CD14-positive monocyte (primary cell): ENCODE data around the gene BRMS1. TPM values are rescaled to one million over a fixed set of nuclear protein-coding genes. Genes with fewer than 3 reads are reported as not detected.
"Not testable (repeated sequence)": the region's sequence is repeated elsewhere in the genome, so short reads cannot be mapped to it uniquely, and the experiment has no call there.

Source experiments
- DNase-seq, 3 donors: peaks; one replicate each; pipeline ENCODE4 v3.0.0-alpha.2; 2011 to 2022
- H2AFZ ChIP-seq: 2 replicates; pipeline ENCODE4 v1.6.0; 2012; ENCODE audit warnings: mild to moderate bottlenecking, low read depth, low read length, inconsistent platforms; ENCODE audit not compliant: insufficient read depth, poor library complexity, severe bottlenecking
- H3K27ac ChIP-seq, 2 donors: 1 replicate in 1 of 2; 2 replicates in 1 of 2; pipeline ENCODE4 v1.5.1; 2012 to 2013; ENCODE audit warnings: low read length in 2 of 2, control low read depth in 1 of 2, inconsistent platforms in 1 of 2, low read depth in 1 of 2, mild to moderate bottlenecking in 1 of 2
- H3K27me3 ChIP-seq, 2 donors: one replicate each; pipeline versions ENCODE4 v1.6.0 to v1.6.1; 2011 to 2013; ENCODE audit warnings: low read length in 2 of 2; ENCODE audit not compliant: control insufficient read depth in 2 of 2, insufficient read depth in 2 of 2
- H3K36me3 ChIP-seq, 2 donors: replicated peaks in 1 of 2; 1 replicate in 1 of 2; 2 replicates in 1 of 2; pipeline versions ENCODE4 v1.5.1 to v1.6.1; 2012 to 2013; ENCODE audit warnings: low read length in 2 of 2, control low read depth in 1 of 2, inconsistent platforms in 1 of 2, mild to moderate bottlenecking in 1 of 2; ENCODE audit not compliant: insufficient read depth in 2 of 2, control insufficient read depth in 1 of 2
- H3K4me1 ChIP-seq, 2 donors: 1 replicate in 1 of 2; 2 replicates in 1 of 2; pipeline versions ENCODE4 v1.5.1 to v1.6.1; 2012 to 2013; ENCODE audit warnings: low read length in 2 of 2, control low read depth in 1 of 2, inconsistent platforms in 1 of 2, mild to moderate bottlenecking in 1 of 2, moderate library complexity in 1 of 2; ENCODE audit not compliant: insufficient read depth in 2 of 2, control insufficient read depth in 1 of 2
- H3K4me2 ChIP-seq: replicated peaks from 2 replicates; pipeline ENCODE3; 2012; ENCODE audit warnings: low read length, moderate library complexity, mild to moderate bottlenecking; ENCODE audit not compliant: poor library complexity, severe bottlenecking; ENCODE audit errors: extremely low read depth
- H3K4me3 ChIP-seq, 3 experiments: fragments of 200-600 bp in 1 of 3; sonication (generic) in 1 of 3; replicated peaks in 1 of 3; 1 replicate in 2 of 3; 2 replicates in 1 of 3; pipeline ENCODE4 v1.5.1; 2011 to 2013; ENCODE audit warnings: low read length in 3 of 3, mild to moderate bottlenecking in 3 of 3, control low read depth in 2 of 3, low read depth in 2 of 3, inconsistent platforms in 1 of 3, moderate library complexity in 1 of 3
- H3K79me2 ChIP-seq: 2 replicates; pipeline ENCODE4 v1.6.0; 2012; ENCODE audit warnings: mild to moderate bottlenecking, control low read depth, inconsistent platforms, low read length, moderate library complexity; ENCODE audit not compliant: insufficient read depth
- H3K9ac ChIP-seq: 2 replicates; pipeline ENCODE4 v1.6.0; 2017; ENCODE audit warnings: low read length, mild to moderate bottlenecking; ENCODE audit not compliant: insufficient read depth, poor library complexity, severe bottlenecking
- H3K9me3 ChIP-seq, 2 donors: replicated peaks in 1 of 2; 1 replicate in 1 of 2; 2 replicates in 1 of 2; pipeline versions ENCODE4 v1.5.1 to v1.6.1; 2012 to 2013; ENCODE audit warnings: low read length in 2 of 2, control low read depth in 1 of 2; ENCODE audit not compliant: control insufficient read depth in 1 of 2, insufficient read depth in 1 of 2
- H4K20me1 ChIP-seq: 2 replicates; pipeline ENCODE4 v1.6.0; 2012; ENCODE audit warnings: mild to moderate bottlenecking, low read length, control low read depth, moderate library complexity; ENCODE audit not compliant: insufficient read depth
- H3K27ac Mint-ChIP-seq, 7 donors: one replicate each; pipeline ENCODE4 v1.8.0; 2020; ENCODE audit warnings: mild to moderate bottlenecking in 7 of 7, mixed read lengths in 7 of 7, moderate library complexity in 6 of 7, inconsistent platforms in 2 of 7
- H3K27me3 Mint-ChIP-seq, 3 donors: one replicate each; pipeline ENCODE4 v1.8.0; 2021 to 2022; ENCODE audit warnings: low read depth in 3 of 3, mild to moderate bottlenecking in 3 of 3, mixed read lengths in 3 of 3, moderate library complexity in 3 of 3, inconsistent platforms in 1 of 3
- H3K36me3 Mint-ChIP-seq, 2 donors: one replicate each; pipeline ENCODE4 v1.8.0; 2020; ENCODE audit warnings: mixed read lengths in 2 of 2, inconsistent platforms in 1 of 2, mild to moderate bottlenecking in 1 of 2
- H3K4me1 Mint-ChIP-seq: one replicate; pipeline ENCODE4 v1.8.0; 2020; ENCODE audit warnings: mild to moderate bottlenecking, mixed read lengths
- H3K4me3 Mint-ChIP-seq, 2 donors: one replicate each; pipeline ENCODE4 v1.8.0; 2020; ENCODE audit warnings: mild to moderate bottlenecking in 2 of 2, mixed read lengths in 2 of 2, moderate library complexity in 1 of 2
- H3K9me3 Mint-ChIP-seq, 7 donors: one replicate each; pipeline ENCODE4 v1.8.0; 2020 to 2022; ENCODE audit warnings: mixed read lengths in 7 of 7, mild to moderate bottlenecking in 6 of 7, moderate library complexity in 6 of 7, inconsistent platforms in 2 of 7
- CTCF ChIP-seq: fragments of 200-600 bp; IDR thresholded peaks from one replicate; pipeline ENCODE4 v1.8.0; 2022; ENCODE audit warnings: antibody characterized with exemption, mild to moderate bottlenecking
- WGBS: methylation state at CpG from one replicate; pipeline ENCODE4 v1.1.5; 2013; ENCODE audit warnings: missing lambda C conversion rate; ENCODE audit not compliant: insufficient coverage; 5-methylcytosine and 5-hydroxymethylcytosine counted together
- intact Hi-C, 2 donors: fragments of 100-400 bp; cut with micrococcal nuclease; formaldehyde crosslinking; loops; one replicate each; pipeline versions ENCODE4 v1.15.0 to v1.15.1; 2023
- polyA plus RNA-seq, 3 donors: library from polyadenylated mRNA; depleted of rRNA in 1 of 3; unstranded in 2 of 3; stranded (reverse) in 1 of 3; fragments of 300-500 nt in 2 of 3; fragments of >200 nt in 1 of 3; fragmentation: Illumina TruSeq in 2 of 3; gene quantifications; 1 replicate in 2 of 3; 2 replicates in 1 of 3; pipeline ENCODE4 v1.2.3, GENCODE V29; 2012 to 2021

Gene BRMS1
- polyA plus RNA-seq, 3 donors = 49.0 to 65.2 (median 62.0) TPM

- Mint-ChIP-seq H3K4me1 (peaks cover 12% of the 10 kb centered on the region), H3K27me3 (peaks cover 29 to 49% (median 35%) of the 10 kb centered on the region in 3 donors), H3K9me3 (peaks cover 0 to 11% (median 2%) of the 10 kb centered on the region in 7 donors), H3K4me3 (peak overlapping the region in 1 of 2 donors; percentile 30)
- intact Hi-C loops, H2AFZ ChIP-seq, H3K4me2 ChIP-seq, H3K36me3 Mint-ChIP-seq, H3K36me3 ChIP-seq, H3K4me3 ChIP-seq, H3K79me2 ChIP-seq, DNase-seq, H3K27ac Mint-ChIP-seq, H3K9ac ChIP-seq, H3K27ac ChIP-seq, H3K9me3 ChIP-seq, H4K20me1 ChIP-seq: not testable (repeated sequence)
- Histone ChIP-seq H3K4me1 (peaks cover 17 to 20% of the 10 kb centered on the region in 2 donors), H3K27me3 (peaks cover 10 to 40% of the 10 kb centered on the region in 2 donors)
- WGBS = 93% methylated on average over 4 of the region's 9 CpGs
Observed at GRCh38 chr11:66373690-66374287, 28.9 kb upstream of the BRMS1 start.

GRCh38 chr11:66373265-66373664, 28.4 kb upstream of the BRMS1 start:
- WGBS = 100% methylated on average over 1 of the region's 5 CpGs
- Histone ChIP-seq H3K9me3 (no peaks in the 10 kb centered on the region), H3K4me2 (no peak overlapping the region), H3K27ac (no peak overlapping the region), H3K9ac (no peak overlapping the region), H3K4me1 (peaks cover 17 to 20% of the 10 kb centered on the region in 2 donors), H3K27me3 (peaks cover 10 to 40% of the 10 kb centered on the region in 2 donors), H2AFZ (no peak overlapping the region), H3K36me3 (no peaks in the 10 kb centered on the region), H3K4me3 (no peak overlapping the region), H3K79me2 (no peaks in the 10 kb centered on the region), H4K20me1 (no peaks in the 10 kb centered on the region)
- peaks cover 29 to 49% (median 35%) of the 10 kb centered on the region in 3 donors for H3K27me3 Mint-ChIP-seq
- no peak for DNase-seq
- peaks cover 12% of the 10 kb centered on the region for H3K4me1 Mint-ChIP-seq
- peaks cover 0 to 3% of the 10 kb centered on the region in 2 donors for H3K36me3 Mint-ChIP-seq
- H3K9me3 Mint-ChIP-seq = peaks cover 0 to 11% (median 2%) of the 10 kb centered on the region in 7 donors
- intact Hi-C loops = no loop called here
- H3K27ac Mint-ChIP-seq = no peak overlapping the region
- TF ChIP-seq CTCF = no peak
- H3K4me3 Mint-ChIP-seq = peak overlapping the region in 1 of 2 donors; percentile 64
